HG02623 (cell line): Measurements from ENCODE around the gene OR51A4.
"Not testable (repeated sequence)": the region's sequence is repeated elsewhere in the genome, so short reads cannot be mapped to it uniquely, and the experiment has no call there.

Source experiments
- ATAC-seq: cut with Tn5 transposase; IDR thresholded peaks from one replicate; pipeline ENCODE4 v1.9.1; 2021; ENCODE audit warnings: moderate library complexity; ENCODE audit not compliant: unreplicated experiment

OR51A4 gene, protein sequence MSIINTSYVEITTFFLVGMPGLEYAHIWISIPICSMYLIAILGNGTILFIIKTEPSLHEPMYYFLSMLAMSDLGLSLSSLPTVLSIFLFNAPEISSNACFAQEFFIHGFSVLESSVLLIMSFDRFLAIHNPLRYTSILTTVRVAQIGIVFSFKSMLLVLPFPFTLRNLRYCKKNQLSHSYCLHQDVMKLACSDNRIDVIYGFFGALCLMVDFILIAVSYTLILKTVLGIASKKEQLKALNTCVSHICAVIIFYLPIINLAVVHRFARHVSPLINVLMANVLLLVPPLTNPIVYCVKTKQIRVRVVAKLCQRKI

DNA sequence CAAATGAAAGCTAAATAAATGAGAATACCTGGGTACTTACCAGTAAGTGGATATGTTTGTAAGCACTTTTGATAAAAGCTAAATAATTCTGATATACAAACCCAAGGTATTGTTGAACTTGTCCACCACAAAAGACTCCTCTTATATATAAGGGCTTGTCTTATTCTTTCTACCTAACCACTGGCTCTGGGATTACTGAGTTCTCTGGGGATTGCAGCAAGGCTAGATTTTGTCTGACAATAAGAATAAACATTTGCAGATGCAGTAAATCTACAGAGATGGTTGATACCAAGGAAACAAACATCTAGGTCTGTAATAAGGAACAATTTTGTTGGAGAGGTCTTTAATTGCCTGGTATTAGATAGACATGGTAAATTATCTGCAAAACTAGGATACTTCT, at the start of gene OR51A4:
TSS of gene OR51A4 (minus strand) at position 101 of the 400 bp plus-strand sequence. CDS start 505 bp downstream, outside the sequence.
- no peak for ATAC-seq

DNA sequence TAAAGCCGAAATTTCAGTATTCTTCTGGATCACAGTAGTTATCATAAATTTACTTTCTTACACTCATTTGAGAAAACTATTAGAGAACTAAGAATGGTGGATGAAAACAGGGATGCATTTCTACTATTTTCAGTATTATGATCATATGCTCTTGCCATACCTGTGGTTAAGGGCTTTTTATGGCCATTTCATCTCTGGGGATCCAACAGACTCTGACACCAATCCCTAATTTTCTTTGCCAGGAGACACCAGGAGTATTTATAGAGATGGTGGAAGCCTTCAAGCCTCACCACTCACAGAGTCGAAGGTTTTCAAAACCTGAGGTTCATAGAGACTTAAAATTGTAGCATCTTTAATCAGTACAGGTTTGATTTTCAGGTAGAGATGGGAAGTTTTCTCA, 47.1 kb upstream of the OR51A4 start, which contains the start of gene OR51L1:
TSS of gene OR51L1 (plus strand) at position 301 of the 400 bp plus-strand sequence. CDS start 4,132 bp downstream, outside the sequence.
- ATAC-seq = no peak

DNA sequence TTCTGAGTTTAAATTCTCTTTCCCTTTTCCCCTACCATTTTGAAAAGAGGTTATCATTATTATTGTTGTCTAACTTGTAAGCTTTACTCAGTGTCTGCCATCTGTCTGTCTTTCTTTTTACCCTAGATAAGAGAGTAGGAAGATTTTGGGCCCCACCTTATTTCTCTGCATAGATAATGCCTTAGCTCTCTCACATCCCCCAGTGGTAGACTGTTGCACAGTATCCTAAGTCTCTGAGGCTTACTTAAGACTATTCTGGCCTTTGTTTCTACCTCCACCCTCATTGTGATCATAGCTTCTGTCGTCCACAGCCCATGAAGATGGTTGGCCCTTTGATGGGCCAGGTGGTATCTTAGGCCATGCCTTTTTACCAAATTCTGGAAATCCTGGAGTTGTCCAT, 43.7 kb upstream of the OR51A4 start:
- ATAC-seq = no peak

DNA sequence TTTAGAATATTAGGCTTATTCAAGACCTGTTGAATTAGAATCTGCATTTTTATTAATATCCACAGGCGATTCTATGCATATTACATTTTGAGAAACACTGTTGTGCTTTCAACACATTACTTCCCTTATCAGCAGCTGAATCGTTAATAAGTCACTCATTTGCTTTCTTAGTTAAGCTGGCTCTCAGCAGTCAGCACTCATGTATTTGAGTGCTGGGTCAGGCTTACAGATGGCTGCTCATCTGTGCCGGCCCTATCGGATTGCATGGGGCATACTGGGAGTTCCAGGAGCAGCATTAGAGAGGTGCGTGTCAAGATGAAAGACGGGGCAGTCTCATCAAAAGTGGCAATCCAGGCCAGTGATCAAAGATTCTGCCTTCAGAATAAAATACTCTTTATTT, 36.4 kb upstream of the OR51A4 start:
- ATAC-seq = no peak

DNA sequence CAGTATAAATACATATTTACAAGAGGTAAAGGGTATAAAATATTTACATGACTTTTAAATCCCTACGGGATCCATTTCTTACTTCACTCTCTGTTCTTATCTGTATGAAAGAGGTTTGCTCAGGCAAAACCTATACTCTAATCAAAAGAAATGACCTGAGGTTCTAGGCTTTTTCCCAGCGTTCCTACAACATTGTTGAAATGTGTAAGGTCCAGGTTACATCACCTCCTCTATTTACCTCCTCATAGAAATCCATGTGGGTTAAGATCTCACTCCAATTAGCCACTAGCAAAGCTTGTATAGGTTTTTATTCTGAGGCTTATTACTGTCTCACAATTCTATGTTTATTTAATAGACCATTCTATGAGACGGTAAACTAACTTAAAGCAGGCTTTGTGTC, 35.3 kb upstream of the OR51A4 start:
- ATAC-seq = no peak

DNA sequence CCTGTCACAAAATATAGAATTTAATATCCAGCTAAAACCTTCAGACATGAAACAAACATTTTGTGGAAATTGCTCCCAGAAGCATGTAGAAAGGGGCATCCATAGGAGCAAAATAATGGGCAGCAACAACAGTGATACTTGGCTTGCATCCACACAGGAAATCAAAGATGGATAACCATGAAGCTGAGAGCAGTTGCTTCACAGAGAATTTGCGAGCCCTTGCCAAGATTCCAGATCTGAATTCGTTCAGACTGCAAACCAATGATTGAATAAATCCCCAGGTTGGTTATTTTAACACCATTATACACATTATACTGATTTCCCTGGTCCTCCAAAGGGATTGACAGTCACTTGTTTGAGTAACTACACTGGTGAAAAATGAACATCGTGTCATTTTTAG, 31.6 kb upstream of the OR51A4 start:
- ATAC-seq = no peak

DNA sequence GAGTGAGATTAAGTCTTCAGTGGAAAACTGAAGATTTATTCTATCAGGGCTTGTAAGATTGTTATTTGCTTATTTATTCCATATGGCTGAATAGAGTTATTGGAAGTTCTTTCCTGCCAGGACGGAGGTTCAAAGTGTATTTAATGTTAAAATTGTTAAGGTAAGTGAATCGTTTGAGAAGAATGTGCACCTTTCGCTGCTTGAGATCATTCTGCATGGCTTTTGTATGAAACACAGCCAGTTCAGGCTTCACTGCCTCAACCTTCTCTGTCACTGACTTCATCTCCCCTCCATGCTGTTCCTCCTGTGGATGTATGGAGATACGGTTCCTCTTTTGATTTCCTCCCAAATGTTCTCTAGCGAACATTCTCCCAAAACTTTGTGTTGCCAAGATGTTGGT, 28.0 kb upstream of the OR51A4 start:
- ATAC-seq = no peak

DNA sequence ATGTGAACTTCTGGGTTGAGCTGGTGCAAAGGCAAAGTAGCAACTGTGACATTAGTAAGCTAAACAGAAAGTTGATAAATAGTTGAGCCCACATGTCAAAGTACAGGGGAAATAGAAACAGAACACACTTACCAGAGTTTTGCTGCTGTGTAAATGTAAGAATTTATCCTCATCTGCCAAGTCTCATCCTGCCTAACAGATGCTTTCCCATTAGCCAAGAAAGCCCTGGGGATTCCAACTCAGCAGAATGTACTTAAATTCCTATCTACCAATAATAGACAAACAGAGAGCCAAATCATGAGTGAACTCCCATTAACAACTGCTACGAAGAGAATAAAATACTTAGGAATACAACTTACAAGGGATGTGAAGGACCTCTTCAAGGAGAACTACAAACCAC, 15.4 kb upstream of the OR51A4 start:
- ATAC-seq = no peak

DNA sequence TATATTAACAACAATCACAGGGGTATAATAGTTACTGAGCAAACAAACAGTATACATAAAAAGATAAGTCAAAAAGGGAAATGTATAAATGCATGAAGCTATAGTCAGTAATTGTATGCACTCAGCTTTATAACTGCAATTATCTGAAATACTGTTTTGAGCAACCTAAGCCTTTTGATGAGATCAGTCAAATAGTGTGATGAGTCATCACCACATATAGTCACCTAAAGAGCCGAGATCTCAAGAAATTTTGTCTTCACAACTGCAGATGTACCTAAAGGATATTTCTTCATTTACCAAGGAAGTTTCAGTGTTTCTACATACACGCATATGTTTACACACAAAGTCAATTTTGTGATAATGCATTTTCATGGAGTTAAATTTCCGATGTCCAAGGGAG, 13.5 kb upstream of the OR51A4 start:
- ATAC-seq = no peak

DNA sequence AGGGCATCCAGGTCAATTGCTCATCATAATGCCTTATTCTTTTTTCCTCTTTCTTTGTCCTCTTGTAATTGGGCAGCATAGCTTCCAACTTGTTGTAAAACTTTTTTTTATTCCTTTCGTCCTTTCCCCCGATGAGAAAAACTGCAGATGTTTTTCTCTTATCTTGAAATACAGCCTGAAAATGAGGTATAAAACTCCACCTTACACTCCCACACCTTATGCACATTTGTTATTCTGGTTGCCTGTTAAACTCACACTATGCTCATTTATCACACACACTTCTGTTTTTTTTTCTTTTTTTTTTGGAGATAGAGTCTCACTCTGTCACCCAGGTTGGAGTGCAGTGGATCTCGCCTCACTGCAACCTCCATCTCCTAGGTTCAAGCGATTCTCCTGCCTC, 10.0 kb upstream of the OR51A4 start:
- no peak for ATAC-seq

DNA sequence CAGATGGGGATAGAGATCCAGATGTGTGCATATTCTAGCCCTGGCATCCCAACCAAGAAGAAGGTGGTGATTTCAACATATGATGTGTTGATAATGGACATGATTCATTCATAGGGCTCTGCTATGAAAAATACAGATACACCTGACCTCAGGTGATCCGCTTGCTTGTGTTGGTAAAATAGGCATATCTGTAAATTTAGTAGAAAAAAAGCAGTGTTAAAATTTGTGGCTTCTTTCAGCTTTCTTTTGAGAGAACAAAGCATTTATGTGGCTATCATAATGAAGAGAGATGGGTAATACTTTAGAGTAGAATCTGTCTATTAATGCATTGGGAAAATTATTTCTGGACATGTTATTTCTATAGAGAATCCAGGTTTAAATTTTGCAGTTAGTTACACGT, 8.2 kb upstream of the OR51A4 start, which contains the start of gene OR51A2:
TSS of gene OR51A2 (minus strand) at position 101 of the 400 bp plus-strand sequence. CDS start at position 101, 0 bp downstream.
- ATAC-seq = not testable (repeated sequence)

DNA sequence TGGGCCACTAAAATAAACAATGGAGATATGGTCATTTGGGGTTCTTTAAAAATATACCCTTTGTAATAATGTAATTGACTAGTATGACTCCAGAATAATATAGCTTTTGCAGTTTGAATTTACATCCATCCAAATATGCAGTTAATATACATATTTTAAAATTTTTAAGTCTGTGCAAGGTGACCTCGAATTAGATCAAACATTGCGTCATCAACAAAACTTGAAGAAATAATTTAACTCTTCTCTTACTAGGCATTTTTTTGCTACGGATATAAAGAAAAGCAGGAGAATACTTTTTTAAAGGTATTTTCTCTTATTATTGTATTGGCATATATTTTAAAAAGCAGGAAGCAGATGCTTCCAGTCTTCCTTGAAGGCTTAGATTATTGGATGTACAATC, 10.7 kb downstream of the OR51A4 start:
- no peak for ATAC-seq

DNA sequence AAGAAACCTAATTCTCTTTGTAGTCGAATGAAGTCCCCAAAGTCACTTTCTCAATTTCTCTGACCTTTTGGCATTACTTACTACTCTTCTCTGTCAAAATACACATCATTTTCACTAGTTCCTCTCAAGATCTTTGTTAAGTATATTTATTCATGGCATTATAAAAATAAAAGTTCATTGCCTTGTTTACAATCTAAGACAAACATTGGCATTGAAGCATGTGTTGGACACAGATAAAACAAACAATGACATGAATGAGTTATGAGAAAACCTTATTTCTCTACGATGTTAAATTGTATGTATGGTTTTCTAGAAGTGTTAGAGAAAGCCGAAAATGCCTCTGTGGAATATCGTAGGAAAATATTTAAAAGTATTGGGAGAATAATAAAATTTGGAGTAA, 14.7 kb downstream of the OR51A4 start:
- no peak for ATAC-seq

DNA sequence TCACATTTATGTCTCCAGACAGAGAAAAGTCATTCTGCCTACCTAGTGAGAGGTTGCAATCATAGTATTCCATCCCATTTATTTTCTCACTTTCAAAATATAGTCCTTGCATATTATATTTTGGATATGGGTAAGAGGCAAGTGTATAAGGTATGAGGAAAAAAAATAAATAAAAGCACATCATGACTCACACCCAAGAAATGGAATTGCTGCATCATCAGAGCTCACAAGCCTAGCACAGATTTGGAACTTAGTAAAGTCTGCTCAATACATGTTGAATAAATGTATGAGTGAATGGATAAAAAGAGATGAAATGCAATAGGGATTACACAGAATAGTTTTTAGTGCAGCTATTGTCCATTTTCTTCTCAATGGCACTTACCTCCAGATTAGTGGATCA, 20.8 kb downstream of the OR51A4 start:
- ATAC-seq = no peak

DNA sequence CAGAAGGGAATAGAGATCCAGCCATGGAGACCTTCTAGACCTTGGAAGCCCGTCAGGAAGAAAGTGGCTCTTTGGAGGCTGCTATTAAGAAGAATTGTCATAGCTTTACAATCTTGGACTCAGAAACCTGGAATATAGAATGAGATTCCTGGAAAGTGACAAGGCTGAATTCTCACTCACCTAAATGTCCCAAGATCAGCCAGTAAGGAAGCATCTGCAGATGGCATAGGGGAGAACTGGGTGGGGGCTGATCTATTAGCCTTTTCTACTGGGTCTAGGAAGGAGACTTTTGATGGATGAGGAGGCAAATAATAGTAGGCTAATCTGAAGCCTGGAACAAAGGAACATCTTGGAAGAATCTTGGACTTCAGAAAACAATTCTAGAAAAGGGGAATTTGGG, 23.2 kb downstream of the OR51A4 start, which contains the start of gene OR51G1:
TSS of gene OR51G1 (minus strand) at position 101 of the 400 bp plus-strand sequence. CDS start at position 101, 0 bp downstream.
- no peak for ATAC-seq

DNA sequence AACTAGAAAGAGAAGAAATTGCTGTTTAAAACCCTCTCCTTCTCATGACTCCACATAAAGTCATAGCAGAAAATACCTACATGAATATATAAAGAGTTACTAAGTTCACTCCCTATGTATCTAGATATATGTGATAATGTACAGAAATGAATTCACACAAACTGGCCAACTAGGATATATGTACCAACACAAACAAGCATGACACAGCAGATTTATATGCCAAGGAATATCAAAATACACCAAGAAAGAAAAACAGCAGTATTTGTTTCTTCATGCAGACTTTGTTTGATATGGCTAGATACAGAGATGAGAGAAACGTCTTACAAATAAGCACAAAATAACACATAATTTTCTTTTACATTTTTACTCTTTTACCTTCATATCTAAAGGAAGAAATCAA, 25.1 kb downstream of the OR51A4 start:
- ATAC-seq = no peak

DNA sequence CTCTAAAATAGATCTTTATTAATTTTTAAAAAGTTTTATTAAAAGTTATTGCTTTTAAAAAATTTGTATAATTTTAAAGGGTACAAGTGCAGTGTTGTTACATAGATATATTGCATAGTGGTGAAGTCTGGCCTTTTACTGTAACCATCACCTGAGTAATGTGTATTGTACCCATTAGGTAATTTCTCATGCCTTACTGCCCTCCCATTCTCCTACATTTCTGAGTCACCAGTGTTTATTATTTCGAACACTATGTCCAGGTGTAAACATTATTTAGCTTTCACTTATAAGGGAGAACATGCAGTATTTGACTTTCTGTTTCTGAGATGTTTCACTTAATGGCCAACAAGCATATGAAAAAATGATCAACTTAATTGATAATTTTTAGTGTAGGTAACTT, 25.6 kb downstream of the OR51A4 start:
- ATAC-seq = no peak

DNA sequence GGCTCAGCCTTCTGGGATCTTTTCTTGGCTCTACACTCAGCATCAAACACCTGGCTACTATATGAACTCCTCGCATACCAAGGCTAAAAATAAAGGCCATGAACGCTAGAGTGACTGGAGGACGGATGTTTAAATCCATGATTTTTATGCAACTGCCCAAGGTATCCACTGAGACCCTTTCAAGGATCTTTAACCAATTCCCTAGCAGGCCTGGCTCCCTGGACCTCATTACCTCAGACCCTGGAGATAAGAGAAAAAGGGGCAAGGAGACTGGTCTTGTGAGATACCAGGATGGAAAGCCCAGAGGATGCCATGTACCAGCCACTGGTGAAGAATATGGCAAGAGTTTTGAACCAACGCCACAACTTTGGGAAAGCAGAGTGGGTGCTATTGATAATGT, 28.2 kb downstream of the OR51A4 start, which contains the start of gene OR51G2:
TSS of gene OR51G2 (minus strand) at position 101 of the 400 bp plus-strand sequence. CDS start 3,687 bp downstream, outside the sequence.
- ATAC-seq = no peak

DNA sequence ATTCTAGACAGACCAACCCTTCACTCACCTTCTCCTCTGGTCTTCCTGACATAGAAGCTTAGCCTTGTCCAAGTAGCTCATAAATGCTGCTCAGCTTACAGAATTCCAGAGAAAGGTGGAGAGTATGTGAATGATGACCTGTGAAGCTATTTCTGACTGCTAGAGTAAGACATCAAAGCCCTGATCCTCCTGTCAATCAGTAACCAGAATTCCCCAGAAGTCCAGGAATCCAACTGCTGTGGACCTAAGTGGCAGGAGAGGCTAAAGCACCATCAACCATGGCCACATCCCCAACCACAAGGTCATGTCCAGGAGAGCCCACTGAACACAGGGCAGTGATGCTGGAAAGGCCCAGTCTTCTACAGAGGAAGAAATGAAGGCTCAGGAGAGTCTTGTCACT, 30.8 kb downstream of the OR51A4 start:
- ATAC-seq = no peak

DNA sequence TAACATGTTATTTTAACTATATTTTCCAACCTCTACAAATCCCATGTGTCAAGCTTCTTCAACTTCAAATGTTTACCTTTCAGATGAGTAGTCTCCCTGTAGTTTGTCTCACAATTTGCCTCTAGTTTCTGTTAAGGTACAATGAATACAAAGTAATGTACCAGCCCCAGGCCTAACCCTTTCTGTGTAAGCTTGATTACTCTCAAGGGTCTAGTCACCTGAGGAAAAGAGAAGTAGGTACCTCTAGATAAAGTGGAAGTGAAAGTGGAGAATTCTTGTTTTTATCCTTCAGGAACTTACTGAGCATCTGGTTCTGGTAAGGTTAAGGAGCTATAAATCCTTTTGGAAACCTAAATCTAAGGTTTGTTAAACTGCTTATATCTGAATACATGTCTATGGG, 43.9 kb downstream of the OR51A4 start, which contains the start of gene OR51A7:
TSS of gene OR51A7 (plus strand) at position 300 of the 400 bp plus-strand sequence. CDS start 3,587 bp downstream, outside the sequence.
- no peak for ATAC-seq
